ENCODE measurements around the gene CAPN5. TPM values are rescaled to one million over a fixed set of nuclear protein-coding genes. Genes with fewer than 3 reads are reported as not detected.

CAPN5 gene
- total RNA-seq, 1 donor from 2014 or later, result 0.71 TPM

DNA sequence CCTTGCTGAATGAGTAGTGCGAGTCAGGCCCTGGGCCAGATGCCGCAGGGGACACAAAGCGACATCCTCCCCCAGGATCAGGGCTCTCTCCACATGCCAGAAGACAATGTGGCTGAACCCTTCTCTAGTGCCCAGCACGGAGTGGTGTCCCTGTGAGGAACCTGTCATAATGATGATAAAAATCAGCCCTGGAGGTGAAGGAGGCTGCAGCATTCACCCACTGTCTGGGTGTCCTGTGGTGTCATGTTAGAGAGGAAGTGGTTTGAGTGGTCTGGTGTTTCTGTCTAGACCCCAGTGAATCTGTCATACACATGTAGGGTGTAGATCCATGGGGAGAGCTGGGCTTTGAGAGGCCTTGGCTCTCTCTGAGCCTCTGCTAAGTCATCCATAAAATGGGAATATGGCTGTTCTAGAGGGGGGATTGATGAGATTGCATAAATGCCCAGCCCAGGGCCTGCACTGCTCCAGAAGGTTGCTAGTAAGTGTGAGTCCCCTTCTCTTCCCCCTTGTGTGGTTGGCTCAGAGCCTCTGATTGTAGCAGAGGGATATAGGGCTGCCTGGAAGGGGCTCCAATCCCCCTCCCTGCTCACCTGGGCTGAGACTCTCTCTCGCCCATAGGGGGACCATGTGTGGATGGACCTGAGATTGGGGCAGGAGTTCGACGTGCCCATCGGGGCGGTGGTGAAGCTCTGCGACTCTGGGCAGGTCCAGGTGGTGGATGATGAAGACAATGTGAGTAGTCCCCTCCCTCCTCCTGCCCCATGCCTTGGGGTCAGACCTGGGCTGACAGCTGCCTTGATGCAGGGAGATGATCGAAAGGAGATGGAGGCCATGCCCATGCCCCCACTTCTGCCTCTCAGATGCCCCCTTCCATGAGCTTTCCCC, 75.6 kb downstream of the CAPN5 start:
- CTCF ChIA-PET, result no interaction called here
- no peak for DNase-seq
- Mint-ChIP-seq H3K4me1 (peaks cover 10% of the 10 kb centered on the region), H3K4me3 (no peak overlapping the region), H3K36me3 (ENCODE audit: low read depth) (no peaks in the 10 kb centered on the region), H3K27me3 (peaks cover 10% of the 10 kb centered on the region), H3K27ac (no peak overlapping the region), H3K9me3 (no peaks in the 10 kb centered on the region)
- TF ChIP-seq, protein P1, sequence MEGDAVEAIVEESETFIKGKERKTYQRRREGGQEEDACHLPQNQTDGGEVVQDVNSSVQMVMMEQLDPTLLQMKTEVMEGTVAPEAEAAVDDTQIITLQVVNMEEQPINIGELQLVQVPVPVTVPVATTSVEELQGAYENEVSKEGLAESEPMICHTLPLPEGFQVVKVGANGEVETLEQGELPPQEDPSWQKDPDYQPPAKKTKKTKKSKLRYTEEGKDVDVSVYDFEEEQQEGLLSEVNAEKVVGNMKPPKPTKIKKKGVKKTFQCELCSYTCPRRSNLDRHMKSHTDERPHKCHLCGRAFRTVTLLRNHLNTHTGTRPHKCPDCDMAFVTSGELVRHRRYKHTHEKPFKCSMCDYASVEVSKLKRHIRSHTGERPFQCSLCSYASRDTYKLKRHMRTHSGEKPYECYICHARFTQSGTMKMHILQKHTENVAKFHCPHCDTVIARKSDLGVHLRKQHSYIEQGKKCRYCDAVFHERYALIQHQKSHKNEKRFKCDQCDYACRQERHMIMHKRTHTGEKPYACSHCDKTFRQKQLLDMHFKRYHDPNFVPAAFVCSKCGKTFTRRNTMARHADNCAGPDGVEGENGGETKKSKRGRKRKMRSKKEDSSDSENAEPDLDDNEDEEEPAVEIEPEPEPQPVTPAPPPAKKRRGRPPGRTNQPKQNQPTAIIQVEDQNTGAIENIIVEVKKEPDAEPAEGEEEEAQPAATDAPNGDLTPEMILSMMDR (IDR thresholded peaks at IDR 0.05), result no peak
- POLR2A ChIA-PET, result no interaction called here
- ATAC-seq (ENCODE audit: low read depth), result no peak
- intact Hi-C loops (cut with micrococcal nuclease), result no loop called here

DNA sequence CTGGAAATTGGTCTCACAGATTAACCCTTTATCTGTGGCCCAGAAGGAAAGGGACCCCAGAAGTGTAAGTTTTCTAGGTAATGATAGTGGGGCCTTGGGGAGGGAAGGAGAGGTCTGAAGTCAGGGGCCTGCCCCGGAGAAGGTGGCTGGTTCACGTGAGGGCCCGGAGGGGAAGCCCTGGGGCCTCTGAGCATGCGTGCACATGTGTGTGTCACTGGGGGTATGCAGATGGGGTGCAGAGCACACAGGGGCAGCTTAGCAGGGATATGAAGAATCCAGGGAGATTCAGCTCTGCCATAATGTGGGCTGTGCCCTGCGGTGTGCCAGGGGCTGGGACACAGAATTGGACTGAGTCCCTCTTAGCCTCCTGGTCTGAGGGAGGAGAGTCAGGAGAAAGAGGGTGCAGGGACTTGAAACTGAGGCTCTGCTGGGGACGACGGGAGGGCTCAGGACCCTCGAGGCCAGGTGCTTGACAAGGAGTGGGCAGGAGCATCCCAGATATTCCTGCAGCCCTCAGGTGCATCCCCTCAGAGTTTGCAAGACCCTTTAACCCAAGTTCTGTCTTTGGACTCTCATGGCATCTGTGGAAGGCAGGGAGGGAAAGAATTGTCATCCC, 76.7 kb downstream of the CAPN5 start:
- Mint-ChIP-seq H3K36me3 (ENCODE audit: low read depth) (no peaks in the 10 kb centered on the region), H3K9me3 (no peaks in the 10 kb centered on the region), H3K4me3 (no peak overlapping the region), H3K4me1 (peaks cover 13% of the 10 kb centered on the region), H3K27me3 (peaks cover 10% of the 10 kb centered on the region), H3K27ac (no peak overlapping the region)
- POLR2A ChIA-PET, result no interaction called here
- ATAC-seq (ENCODE audit: low read depth) (no peak), DNase-seq (no peak)
- intact Hi-C loops (cut with micrococcal nuclease), result no loop called here
- CTCF ChIA-PET, result no interaction called here
- TF ChIP-seq, protein P1 (IDR thresholded peaks at IDR 0.05), result no peak

DNA sequence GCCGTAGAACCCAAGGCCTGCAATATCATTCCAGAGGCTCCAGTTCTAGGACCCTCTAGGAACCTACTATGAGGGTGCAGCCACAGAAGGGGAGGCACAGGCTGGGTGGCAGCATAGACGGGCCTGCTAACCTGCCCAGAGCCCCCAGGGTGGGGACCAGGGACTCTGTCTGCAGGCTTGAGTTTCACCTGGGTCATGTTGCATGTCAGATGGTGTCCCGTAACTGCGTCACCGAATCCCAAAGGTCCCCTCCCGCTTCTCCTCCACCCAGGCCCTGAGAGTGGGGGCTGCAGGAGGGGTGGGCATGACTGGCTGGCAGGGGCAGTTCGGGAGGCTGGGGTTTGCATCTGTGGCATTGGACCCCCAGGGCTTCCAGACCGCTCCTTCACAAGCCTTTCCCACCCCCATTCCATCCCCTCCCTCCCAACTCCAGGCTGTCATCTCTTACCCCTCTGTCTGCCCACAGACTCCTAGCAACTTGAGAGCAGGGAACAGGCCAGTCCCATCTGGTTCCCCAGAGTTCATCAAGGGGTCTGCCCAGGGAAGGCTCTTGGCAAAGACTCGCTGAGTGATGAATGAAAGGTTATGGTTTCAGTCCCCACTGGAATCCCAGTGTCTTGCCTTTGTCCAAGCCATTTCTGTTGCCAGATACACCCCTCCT, 77.6 kb downstream of the CAPN5 start:
- DNase-seq (no peak), ATAC-seq (ENCODE audit: low read depth) (no peak)
- no peaks in the 10 kb centered on the region for H3K9me3 Mint-ChIP-seq
- ChIA-PET POLR2A (no interaction called here), CTCF (no interaction called here)
- intact Hi-C loops (cut with micrococcal nuclease), result no loop called here
- TF ChIP-seq, protein P1 (IDR thresholded peaks at IDR 0.05), result no peak
- H3K4me3 Mint-ChIP-seq, result no peak overlapping the region
- H3K27ac Mint-ChIP-seq, result no peak overlapping the region
- H3K27me3 Mint-ChIP-seq, result peaks cover 2% of the 10 kb centered on the region
- H3K36me3 Mint-ChIP-seq (ENCODE audit: low read depth), result no peaks in the 10 kb centered on the region
- H3K4me1 Mint-ChIP-seq, result peaks cover 12% of the 10 kb centered on the region

DNA sequence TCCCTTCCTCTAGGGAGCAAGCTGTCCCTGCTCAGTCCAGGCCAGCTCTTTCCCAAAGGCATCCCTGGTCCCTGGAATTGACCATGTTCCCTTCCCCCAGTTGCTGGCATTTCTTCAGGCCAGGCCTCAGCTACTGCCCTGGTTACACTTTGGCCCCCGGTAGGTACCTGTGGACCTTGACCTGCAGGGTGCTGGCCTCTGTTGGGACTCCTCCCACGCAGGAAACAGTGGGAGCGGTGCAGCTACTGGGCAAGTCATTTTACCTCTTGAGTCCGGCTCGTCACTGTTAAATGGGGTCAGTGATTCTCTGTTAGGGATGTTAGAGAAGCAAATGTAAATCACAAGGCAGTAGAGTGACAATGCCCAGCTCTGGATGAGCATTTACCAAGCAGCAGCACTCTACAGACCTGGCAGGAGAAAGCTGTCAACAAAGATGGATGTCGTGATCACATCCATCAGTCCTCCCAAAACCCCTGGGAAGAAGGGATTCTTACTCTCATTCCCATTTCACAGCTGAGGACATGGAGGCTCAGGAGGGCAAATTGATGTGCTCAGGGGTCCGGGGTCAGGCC, 78.2 kb downstream of the CAPN5 start:
- no peaks in the 10 kb centered on the region for H3K36me3 Mint-ChIP-seq (ENCODE audit: low read depth)
- ChIA-PET CTCF (no interaction called here), POLR2A (no interaction called here)
- no peaks in the 10 kb centered on the region for H3K9me3 Mint-ChIP-seq
- intact Hi-C loops (cut with micrococcal nuclease), result no loop called here
- no peak overlapping the region for H3K4me3 Mint-ChIP-seq
- H3K4me1 Mint-ChIP-seq, result peaks cover 9% of the 10 kb centered on the region
- TF ChIP-seq, protein P1 (IDR thresholded peaks at IDR 0.05), result no peak
- H3K27me3 Mint-ChIP-seq, result peaks cover 2% of the 10 kb centered on the region
- DNase-seq (no peak), ATAC-seq (ENCODE audit: low read depth) (no peak)
- no peak overlapping the region for H3K27ac Mint-ChIP-seq
